Parietal lobe (tissue), 1 donor: ENCODE results near the gene SOX9. TPM values are rescaled to one million over a fixed set of nuclear protein-coding genes. Genes with fewer than 3 reads are reported as not detected.

Source experiments
- total RNA-seq: library from RNA; depleted of rRNA; stranded (reverse); fragments of >200 nt; gene quantifications from one replicate; pipeline ENCODE4 v1.2.3, GENCODE V29; 2014

The SOX9 gene
- total RNA-seq = 27.9 TPM

GRCh38 chr17:72120642-72121163 is at the start of gene SOX9:
Gene SOX9 (plus strand): TSS chr17:72121020. CDS start chr17:72121392, 372 bp downstream.

